ENCODE results near the gene SELENON.

Gene SELENON

GRCh38 chr1:25821112-25821476 lies 21.1 kb downstream of the SELENON start:
- TF ChIP-seq SPI1 (IDR thresholded peaks at IDR 0.05; ENCODE audit: low read depth, low read length) = peak; percentile 74
- no peak; the same call in 1 of the 2 replicates for TF ChIP-seq POU2F2 (IDR thresholded peaks at IDR 0.05; ENCODE audit: low read depth, low read length)
- TF ChIP-seq PAX5 (IDR thresholded peaks at IDR 0.05; ENCODE audit: insufficient read depth, low read length, severe bottlenecking) = no peak
- TF ChIP-seq POLR2AphosphoS5 (IDR thresholded peaks at IDR 0.05; ENCODE audit: low read depth, low read length) = no peak; the same call in 1 of the 2 replicates
- no peak for TF ChIP-seq POLR2A (IDR thresholded peaks at IDR 0.05; ENCODE audit: low read depth, low read length)
- DNase-seq (ENCODE audit: insufficient read length, low spot score) = no peak
- no peak for FAIRE-seq

GRCh38 chr1:25821630-25822091 lies 21.7 kb downstream of the SELENON start:
- no peak for DNase-seq (ENCODE audit: insufficient read length, low spot score)
- TF ChIP-seq TAF1 (IDR thresholded peaks at IDR 0.05; ENCODE audit: low read depth, low read length) = no peak
- TF ChIP-seq SPI1 (IDR thresholded peaks at IDR 0.05; ENCODE audit: low read depth, low read length) = no peak
- TF ChIP-seq POLR2AphosphoS5 (IDR thresholded peaks at IDR 0.05; ENCODE audit: low read depth, low read length) = no peak
- TF ChIP-seq POLR2A (IDR thresholded peaks at IDR 0.05; ENCODE audit: low read depth, low read length) = no peak
- TF ChIP-seq PAX5 (IDR thresholded peaks at IDR 0.05; ENCODE audit: insufficient read depth, low read length, severe bottlenecking) = no peak
- TF ChIP-seq POU2F2 (IDR thresholded peaks at IDR 0.05; ENCODE audit: low read depth, low read length) = no peak
- FAIRE-seq = peak; percentile 82

- DNase-seq (ENCODE audit: insufficient read length, low spot score) = no peak
- no peak for TF ChIP-seq SPI1 (IDR thresholded peaks at IDR 0.05; ENCODE audit: low read depth, low read length)
- TF ChIP-seq PAX5 (IDR thresholded peaks at IDR 0.05; ENCODE audit: insufficient read depth, low read length, severe bottlenecking) = no peak
- no peak for TF ChIP-seq TAF1 (IDR thresholded peaks at IDR 0.05; ENCODE audit: low read depth, low read length)
- no peak for TF ChIP-seq POLR2A (IDR thresholded peaks at IDR 0.05; ENCODE audit: low read depth, low read length)
- TF ChIP-seq POU2F2 (IDR thresholded peaks at IDR 0.05; ENCODE audit: low read depth, low read length) = no peak
- TF ChIP-seq POLR2AphosphoS5 (IDR thresholded peaks at IDR 0.05; ENCODE audit: low read depth, low read length) = no peak
- FAIRE-seq = no peak
Measured at GRCh38 chr1:25825605-25826004, 25.6 kb downstream of the SELENON start.

- no peak for FAIRE-seq
- TF ChIP-seq POLR2A (IDR thresholded peaks at IDR 0.05; ENCODE audit: low read depth, low read length) (no peak), SPI1 (IDR thresholded peaks at IDR 0.05; ENCODE audit: low read depth, low read length) (no peak), TAF1 (IDR thresholded peaks at IDR 0.05; ENCODE audit: low read depth, low read length) (no peak), POLR2AphosphoS5 (IDR thresholded peaks at IDR 0.05; ENCODE audit: low read depth, low read length) (no peak), POU2F2 (IDR thresholded peaks at IDR 0.05; ENCODE audit: low read depth, low read length) (no peak), PAX5 (IDR thresholded peaks at IDR 0.05; ENCODE audit: insufficient read depth, low read length, severe bottlenecking) (no peak)
Measured at GRCh38 chr1:25826571-25826970, 26.6 kb downstream of the SELENON start.

GRCh38 chr1:25828491-25828890 lies 28.5 kb downstream of the SELENON start:
- DNase-seq (ENCODE audit: insufficient read length, low spot score) (no peak), FAIRE-seq (no peak)
- TF ChIP-seq PAX5 (IDR thresholded peaks at IDR 0.05; ENCODE audit: insufficient read depth, low read length, severe bottlenecking) (no peak), POLR2AphosphoS5 (IDR thresholded peaks at IDR 0.05; ENCODE audit: low read depth, low read length) (no peak), SPI1 (IDR thresholded peaks at IDR 0.05; ENCODE audit: low read depth, low read length) (no peak), TAF1 (IDR thresholded peaks at IDR 0.05; ENCODE audit: low read depth, low read length) (no peak), POLR2A (IDR thresholded peaks at IDR 0.05; ENCODE audit: low read depth, low read length) (no peak), POU2F2 (IDR thresholded peaks at IDR 0.05; ENCODE audit: low read depth, low read length) (no peak)

More at GRCh38 chr1:25826571-25826970, 26.6 kb downstream of the SELENON start:
- DNase-seq (ENCODE audit: insufficient read length, low spot score) = no peak

GRCh38 chr1:25829046-25829445 lies 29.1 kb downstream of the SELENON start:
- DNase-seq (ENCODE audit: insufficient read length, low spot score) (no peak), FAIRE-seq (no peak)
- TF ChIP-seq POLR2AphosphoS5 (IDR thresholded peaks at IDR 0.05; ENCODE audit: low read depth, low read length) = no peak
- no peak for TF ChIP-seq PAX5 (IDR thresholded peaks at IDR 0.05; ENCODE audit: insufficient read depth, low read length, severe bottlenecking)
- TF ChIP-seq TAF1 (IDR thresholded peaks at IDR 0.05; ENCODE audit: low read depth, low read length) = no peak
- no peak for TF ChIP-seq POU2F2 (IDR thresholded peaks at IDR 0.05; ENCODE audit: low read depth, low read length)
- no peak for TF ChIP-seq POLR2A (IDR thresholded peaks at IDR 0.05; ENCODE audit: low read depth, low read length)
- TF ChIP-seq SPI1 (IDR thresholded peaks at IDR 0.05; ENCODE audit: low read depth, low read length) = no peak

GRCh38 chr1:25831569-25832196 lies 31.7 kb downstream of the SELENON start:
- FAIRE-seq (no peak), DNase-seq (ENCODE audit: insufficient read length, low spot score) (no peak)
- TF ChIP-seq PAX5 (IDR thresholded peaks at IDR 0.05; ENCODE audit: insufficient read depth, low read length, severe bottlenecking) (no peak), TAF1 (IDR thresholded peaks at IDR 0.05; ENCODE audit: low read depth, low read length) (no peak), POLR2AphosphoS5 (IDR thresholded peaks at IDR 0.05; ENCODE audit: low read depth, low read length) (no peak), POLR2A (IDR thresholded peaks at IDR 0.05; ENCODE audit: low read depth, low read length) (no peak), SPI1 (IDR thresholded peaks at IDR 0.05; ENCODE audit: low read depth, low read length) (no peak), POU2F2 (IDR thresholded peaks at IDR 0.05; ENCODE audit: low read depth, low read length) (no peak)

GRCh38 chr1:25832336-25833037 lies 32.5 kb downstream of the SELENON start:
- FAIRE-seq = no peak
- TF ChIP-seq PAX5 (IDR thresholded peaks at IDR 0.05; ENCODE audit: insufficient read depth, low read length, severe bottlenecking) (no peak), POU2F2 (IDR thresholded peaks at IDR 0.05; ENCODE audit: low read depth, low read length) (no peak), POLR2A (IDR thresholded peaks at IDR 0.05; ENCODE audit: low read depth, low read length) (no peak), POLR2AphosphoS5 (IDR thresholded peaks at IDR 0.05; ENCODE audit: low read depth, low read length) (no peak), TAF1 (IDR thresholded peaks at IDR 0.05; ENCODE audit: low read depth, low read length) (no peak), SPI1 (IDR thresholded peaks at IDR 0.05; ENCODE audit: low read depth, low read length) (no peak)

GRCh38 chr1:25833158-25833557 lies 33.2 kb downstream of the SELENON start:
- FAIRE-seq = no peak
- TF ChIP-seq POLR2A (IDR thresholded peaks at IDR 0.05; ENCODE audit: low read depth, low read length) = no peak
- TF ChIP-seq TAF1 (IDR thresholded peaks at IDR 0.05; ENCODE audit: low read depth, low read length) = no peak
- no peak for TF ChIP-seq PAX5 (IDR thresholded peaks at IDR 0.05; ENCODE audit: insufficient read depth, low read length, severe bottlenecking)
- TF ChIP-seq POU2F2 (IDR thresholded peaks at IDR 0.05; ENCODE audit: low read depth, low read length) = no peak
- TF ChIP-seq POLR2AphosphoS5 (IDR thresholded peaks at IDR 0.05; ENCODE audit: low read depth, low read length) = no peak

More at GRCh38 chr1:25832336-25833037, 32.5 kb downstream of the SELENON start:
- no peak for DNase-seq (ENCODE audit: insufficient read length, low spot score)

More at GRCh38 chr1:25833158-25833557, 33.2 kb downstream of the SELENON start:
- DNase-seq (ENCODE audit: insufficient read length, low spot score) = no peak

All from GM12891 (cell line).